Measurements from ENCODE around the gene ROCK2.

- TF ChIP-seq CTCF (IDR thresholded peaks at IDR 0.05) (no peak), ZBTB33 (IDR thresholded peaks at IDR 0.05; ENCODE audit: borderline replicate concordance, low read depth) (no peak), SIN3A (IDR thresholded peaks at IDR 0.05; ENCODE audit: borderline replicate concordance, low read depth, low read length) (no peak), MXI1 (IDR thresholded peaks at IDR 0.05; ENCODE audit: low read depth, low read length) (no peak), CHD2 (IDR thresholded peaks at IDR 0.05; ENCODE audit: low read length, partially characterized antibody) (no peak), TCF12 (IDR thresholded peaks at IDR 0.05) (no peak), RCOR1 (IDR thresholded peaks at IDR 0.05; ENCODE audit: low read length) (no peak), FOXJ3 (CRISPR knock-in tag; IDR thresholded peaks at IDR 0.05) (no peak), RAD21 (IDR thresholded peaks at IDR 0.05; ENCODE audit: low read length) (no peak), TAF1 (IDR thresholded peaks at IDR 0.05; ENCODE audit: borderline replicate concordance, low read depth, low read length) (no peak), POLR2AphosphoS5 (IDR thresholded peaks at IDR 0.05; ENCODE audit: low read depth, low read length) (no peak), PBX3 (IDR thresholded peaks at IDR 0.05) (no peak), TEAD4 (IDR thresholded peaks at IDR 0.05; ENCODE audit: borderline replicate concordance, insufficient read depth) (no peak), RXRA (IDR thresholded peaks at IDR 0.05; ENCODE audit: borderline replicate concordance, low read depth) (no peak)
These were observed 8.5 kb upstream of the ROCK2 start for GRCh38 chr2:11352781-11353537.

Data from SK-N-SH (cell line).